IMR-90 (cell line): ENCODE measurements around the gene IDH3G. TPM values are rescaled to one million over a fixed set of nuclear protein-coding genes. Genes with fewer than 3 reads are reported as not detected.

Source experiments
- ATAC-seq: fragments of 200-7000 bp; cut with Tn5 transposase; 2 replicates; pipeline ENCODE4 v1.9.1; 2020; ENCODE audit warnings: low read depth, mild to moderate bottlenecking, moderate library complexity
- BruUV-seq: library from RNA; stranded (reverse); fragments of 400-500 nt; replicated peaks from 2 replicates; lab custom pipeline; 2021; lab: Mats Ljungman, UMichigan
- CTCF ChIA-PET: fragments of 300-600 bp; formaldehyde crosslinking; extraction: SDS; loops from one replicate; lab custom pipeline; 2021; ENCODE audit warnings: antibody characterized with exemption; lab: Yijun Ruan, JAX
- POLR2A ChIA-PET: fragments of 300-600 bp; sonication (Branson Sonifier 250); formaldehyde crosslinking; loops from one replicate; lab custom pipeline; 2022; ENCODE audit warnings: antibody characterized with exemption; ENCODE audit not compliant: unreplicated experiment; lab: Charles Lee
- DNase-seq: peaks from one replicate; pipeline ENCODE4 v3.0.0; 2013
- H2AFZ ChIP-seq: replicated peaks from 2 replicates; pipeline ENCODE3; 2013; ENCODE audit warnings: low read length, mild to moderate bottlenecking; ENCODE audit not compliant: poor library complexity
- H2AK5ac ChIP-seq: 2 replicates; pipeline ENCODE4 v1.6.1; 2013; ENCODE audit warnings: low read depth, low read length, inconsistent platforms
- H2AK9ac ChIP-seq: replicated peaks from 2 replicates; pipeline ENCODE3; 2013; ENCODE audit warnings: mild to moderate bottlenecking, low read depth, low read length, moderate library complexity; ENCODE audit not compliant: poor library complexity
- H2BK120ac ChIP-seq: 2 replicates; pipeline ENCODE4 v1.6.1; 2013; ENCODE audit warnings: low read depth, low read length, inconsistent platforms
- H2BK15ac ChIP-seq: 3 replicates; pipeline ENCODE4 v1.6.1; 2013; ENCODE audit warnings: low read depth, low read length, inconsistent platforms
- H2BK20ac ChIP-seq: 2 replicates; pipeline ENCODE4 v1.6.1; 2013; ENCODE audit warnings: low read depth, mild to moderate bottlenecking, inconsistent platforms, low read length, moderate library complexity
- H2BK5ac ChIP-seq: 2 replicates; pipeline ENCODE4 v1.6.1; 2013; ENCODE audit warnings: mild to moderate bottlenecking, low read depth, low read length, inconsistent platforms; ENCODE audit not compliant: poor library complexity, severe bottlenecking
- H3K14ac ChIP-seq: replicated peaks from 2 replicates; pipeline ENCODE4 v1.6.1; 2013; ENCODE audit warnings: low read depth, low read length, inconsistent platforms
- H3K18ac ChIP-seq: 2 replicates; pipeline ENCODE4 v1.6.1; 2013; ENCODE audit warnings: low read depth, low read length, control low read depth
- H3K23ac ChIP-seq: 2 replicates; pipeline ENCODE4 v1.6.1; 2013; ENCODE audit warnings: low read depth, low read length, inconsistent platforms
- H3K27ac ChIP-seq: 2 replicates; pipeline ENCODE4 v1.5.1; 2013; ENCODE audit warnings: mild to moderate bottlenecking, control low read depth, low read length; ENCODE audit not compliant: insufficient read depth
- H3K27me3 ChIP-seq: 2 replicates; pipeline ENCODE4 v1.6.1; 2013; ENCODE audit warnings: low read length; ENCODE audit not compliant: control insufficient read depth, insufficient read depth
- H3K36me3 ChIP-seq: 2 replicates; pipeline ENCODE4 v1.6.1; 2013; ENCODE audit warnings: low read length, mixed read lengths; ENCODE audit not compliant: control insufficient read depth, insufficient read depth
- H3K4ac ChIP-seq: 2 replicates; pipeline ENCODE4 v1.6.1; 2013; ENCODE audit warnings: low read depth, low read length, inconsistent platforms
- H3K4me1 ChIP-seq: 2 replicates; pipeline ENCODE4 v1.6.1; 2013; ENCODE audit warnings: low read length, mixed read lengths; ENCODE audit not compliant: control insufficient read depth, insufficient read depth
- H3K4me2 ChIP-seq: 2 replicates; pipeline ENCODE4 v1.6.1; 2013; ENCODE audit warnings: low read depth, mild to moderate bottlenecking, control low read depth, low read length, moderate library complexity
- H3K4me3 ChIP-seq: 2 replicates; pipeline ENCODE4 v1.5.1; 2013; ENCODE audit warnings: low read depth, mild to moderate bottlenecking, control low read depth, low read length, moderate library complexity; ENCODE audit not compliant: insufficient read depth
- H3K56ac ChIP-seq: 2 replicates; pipeline ENCODE4 v1.6.1; 2013; ENCODE audit warnings: low read length, inconsistent platforms; ENCODE audit not compliant: insufficient read depth; ENCODE audit errors: extremely low read depth
- H3K79me1 ChIP-seq, 2 experiments: 2 replicates each; pipeline ENCODE4 v1.6.1; 2013; ENCODE audit warnings: low read length in 2 of 2, inconsistent platforms in 1 of 2, low read depth in 1 of 2
- H3K9ac ChIP-seq: 2 replicates; pipeline ENCODE4 v1.6.1; 2013; ENCODE audit warnings: low read depth, low read length, control low read depth
- H3K9me1 ChIP-seq: 2 replicates; pipeline ENCODE4 v1.6.1; 2013; ENCODE audit warnings: low read length, inconsistent platforms; ENCODE audit not compliant: insufficient read depth
- H3K9me3 ChIP-seq: 2 replicates; pipeline ENCODE4 v1.6.1; 2013; ENCODE audit warnings: low read length; ENCODE audit not compliant: control insufficient read depth, insufficient read depth
- H4K20me1 ChIP-seq: 2 replicates; pipeline ENCODE4 v1.6.1; 2013; ENCODE audit warnings: low read length, inconsistent platforms; ENCODE audit not compliant: insufficient read depth
- H4K5ac ChIP-seq: 2 replicates; pipeline ENCODE4 v1.6.1; 2013; ENCODE audit warnings: mild to moderate bottlenecking, low read depth, low read length, control low read depth
- H4K8ac ChIP-seq, 2 experiments: 2 replicates each; pipeline ENCODE4 v1.6.1; 2013; ENCODE audit warnings: low read depth in 2 of 2, low read length in 2 of 2, control low read depth in 1 of 2, inconsistent platforms in 1 of 2
- H4K91ac ChIP-seq: 2 replicates; pipeline ENCODE4 v1.6.1; 2013; ENCODE audit warnings: low read depth, low read length, inconsistent platforms; ENCODE audit not compliant: insufficient read depth
- BHLHE40 ChIP-seq: fragments of 150-350 bp; IDR thresholded peaks from 2 replicates; pipeline ENCODE4 v1.6.1; 2016; ENCODE audit warnings: mild to moderate bottlenecking, low read depth, low read length
- CEBPB ChIP-seq: IDR thresholded peaks from 2 replicates; pipeline ENCODE4 v1.6.1; 2012; ENCODE audit warnings: low read depth, low read length, improper control_type of control experiment
- CHD1 ChIP-seq: IDR thresholded peaks from 2 replicates; pipeline ENCODE4 v1.6.1; 2012; ENCODE audit warnings: low read depth, low read length, improper control_type of control experiment
- FOS ChIP-seq: fragments of 150-350 bp; IDR thresholded peaks from 2 replicates; pipeline ENCODE4 v1.6.1; 2016; ENCODE audit warnings: low read depth, low read length
- MAFK ChIP-seq: IDR thresholded peaks from 2 replicates; pipeline ENCODE4 v1.6.1; 2012; ENCODE audit warnings: low read depth, low read length, improper control_type of control experiment
- MAZ ChIP-seq: IDR thresholded peaks from 2 replicates; pipeline ENCODE4 v1.6.1; 2012; ENCODE audit warnings: low read depth, mild to moderate bottlenecking, low read length, improper control_type of control experiment, moderate library complexity, borderline replicate concordance
- MXI1 ChIP-seq: IDR thresholded peaks from 2 replicates; pipeline ENCODE4 v1.6.1; 2012; ENCODE audit warnings: low read depth, mild to moderate bottlenecking, low read length, moderate library complexity, borderline replicate concordance
- NFE2L2 ChIP-seq: fragments of 150-350 bp; IDR thresholded peaks from 2 replicates; pipeline ENCODE4 v1.6.1; 2016; ENCODE audit warnings: low read depth, mild to moderate bottlenecking, low read length
- POLR2A ChIP-seq: IDR thresholded peaks from 2 replicates; pipeline ENCODE4 v1.6.1; 2012; ENCODE audit warnings: mild to moderate bottlenecking, low read depth, low read length
- RAD21 ChIP-seq: IDR thresholded peaks from 2 replicates; pipeline ENCODE4 v1.6.1; 2012; ENCODE audit warnings: low read length, improper control_type of control experiment
- RCOR1 ChIP-seq: IDR thresholded peaks from 2 replicates; pipeline ENCODE4 v1.6.1; 2012; ENCODE audit warnings: mild to moderate bottlenecking, low read length, improper control_type of control experiment; ENCODE audit not compliant: insufficient replicate concordance
- RFX5 ChIP-seq: IDR thresholded peaks from 2 replicates; pipeline ENCODE4 v1.8.0; 2012; ENCODE audit warnings: low read depth, mild to moderate bottlenecking, low read length, moderate library complexity
- SMC3 ChIP-seq: fragments of 150-350 bp; IDR thresholded peaks from 2 replicates; pipeline ENCODE4 v1.6.1; 2016; ENCODE audit warnings: low read depth, mild to moderate bottlenecking, antibody characterized with exemption, low read length, moderate library complexity
- WGBS, 2 experiments: methylation state at CpG; one replicate each; pipeline versions ENCODE4 v1.1.5 to v1.1.7; 2013; ENCODE audit warnings: missing lambda C conversion rate in 2 of 2; ENCODE audit not compliant: insufficient read length in 1 of 2; ENCODE audit errors: extremely low coverage in 2 of 2; 5-methylcytosine and 5-hydroxymethylcytosine counted together
- dilution Hi-C: fragments of 300-500 bp; cut with HindIII; formaldehyde crosslinking; loops from one replicate; pipeline ENCODE4 v1.14.3; 2018; ENCODE audit warnings: low sequenced_read_pairs; ENCODE audit not compliant: unreplicated experiment
- in situ Hi-C: fragments of 300-500 bp; cut with MboI; formaldehyde crosslinking; loops from 3 replicates; pipeline ENCODE4 v1.14.3; 2019; ENCODE audit warnings: low sequenced_read_pairs, inconsistent platforms, mixed read lengths
- intact Hi-C: fragments of 100-400 bp; cut with micrococcal nuclease; formaldehyde crosslinking; loops from 2 replicates; pipeline ENCODE4 v1.10.0; 2022
- polyA plus RNA-seq, 3 experiments: library from polyadenylated mRNA; depleted of rRNA; stranded (reverse); fragments of >200 nt; gene quantifications; 2 replicates each; pipeline ENCODE4 v1.2.3, GENCODE V29; 2012; ENCODE audit warnings: low replicate concordance in 1 of 3
- total RNA-seq: library from RNA; depleted of rRNA; stranded (reverse); fragments of >200 nt; gene quantifications from 2 replicates; pipeline ENCODE4 v1.2.3, GENCODE V29; 2012
- TF ChIP-seq, protein P1 (sequence below): conservative IDR thresholded peaks from 2 replicates; pipeline ENCODE4 v1.5.1; 2012; ENCODE audit warnings: mild to moderate bottlenecking, low read depth, low read length, improper control_type of control experiment
- TF ChIP-seq, protein P2 (sequence below): fragments of 150-350 bp; IDR thresholded peaks from 2 replicates; pipeline ENCODE4 v1.6.1; 2017; ENCODE audit warnings: mild to moderate bottlenecking, antibody characterized with exemption, low read length, low read depth
- TF ChIP-seq, protein P3 (sequence below): fragments of 150-350 bp; IDR thresholded peaks from 2 replicates; pipeline ENCODE4 v1.6.1; 2016; ENCODE audit warnings: low read depth, mild to moderate bottlenecking, low read length, moderate library complexity, borderline replicate concordance

The IDH3G gene
- total and polyA plus RNA-seq, 2 of the 4 experiments (the other 2 are of a cell fraction), result 79.4 to 85.7 TPM

DNA sequence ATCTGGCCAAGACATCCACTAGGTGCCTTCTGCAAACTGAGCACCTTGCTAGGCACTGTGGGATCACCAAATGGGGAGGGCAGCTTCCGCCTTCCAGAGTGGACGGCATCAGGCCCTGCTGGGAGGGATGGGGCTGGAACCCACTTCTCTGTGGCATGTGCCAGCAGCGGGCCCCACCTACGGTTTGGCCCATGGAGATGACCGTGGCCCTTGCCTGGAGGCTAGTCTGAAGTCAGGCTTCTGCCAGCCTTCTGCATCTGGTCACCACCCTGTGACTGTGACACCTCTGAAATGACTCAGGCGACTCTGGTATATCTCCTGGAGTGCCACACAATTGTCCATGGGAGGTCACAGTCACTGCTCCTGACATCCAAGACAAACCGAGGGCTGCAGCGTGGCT, 7.5 kb upstream of the IDH3G start:
- in situ Hi-C loops, result no loop called here

More for the DNA sequence above, 7.5 kb upstream of the IDH3G start:
- ChIA-PET POLR2A (interaction anchor here (0.6 kb wide), 1 partner anchor 45 kb away, joined by 3 read pairs; no protein-coding TSS in a partner anchor), CTCF (no interaction called here)
- Histone ChIP-seq H3K4ac (no peak overlapping the region), H3K9me3 (peaks cover 2% of the 10 kb centered on the region; the same call in 1 of the 2 replicates), H2BK15ac (no peak overlapping the region), H3K27me3 (no peaks in the 10 kb centered on the region; the same call in 1 of the 2 replicates), H4K5ac (no peak overlapping the region), H2BK5ac (no peak overlapping the region), H3K56ac (no peak overlapping the region), H2BK120ac (no peak overlapping the region), H2BK20ac (no peak overlapping the region), H2AK5ac (no peak overlapping the region), H3K36me3 (peaks cover 15% of the 10 kb centered on the region), H3K27ac (no peak overlapping the region), H3K9me1 (no peaks in the 10 kb centered on the region), H2AFZ (no peak overlapping the region), H3K14ac (no peak overlapping the region), H3K18ac (no peak overlapping the region), H4K91ac (no peak overlapping the region), H3K9ac (no peak overlapping the region), H4K20me1 (no peaks in the 10 kb centered on the region), H2AK9ac (no peak overlapping the region), H3K4me2 (no peak overlapping the region), H3K23ac (no peak overlapping the region), H3K4me3 (no peak overlapping the region), H3K79me1 (peaks cover 0 to 1% of the 10 kb centered on the region in 2 experiments; a peak in 1 of 4 replicates), H4K8ac (no peak overlapping the region), H3K4me1 (no peaks in the 10 kb centered on the region)
- 84% methylated on average over 4 of the region's 8 CpGs; no CpG with 5 or more reads in 1 of the 2 experiments for WGBS, 2 experiments
- dilution Hi-C loops (no loop called here), intact Hi-C loops (no loop called here)
- no peak for TF ChIP-seq MAZ
- no peak for TF ChIP-seq RCOR1
- no peak for TF ChIP-seq CHD1
- no peak for TF ChIP-seq POLR2A
- TF ChIP-seq, protein P1, sequence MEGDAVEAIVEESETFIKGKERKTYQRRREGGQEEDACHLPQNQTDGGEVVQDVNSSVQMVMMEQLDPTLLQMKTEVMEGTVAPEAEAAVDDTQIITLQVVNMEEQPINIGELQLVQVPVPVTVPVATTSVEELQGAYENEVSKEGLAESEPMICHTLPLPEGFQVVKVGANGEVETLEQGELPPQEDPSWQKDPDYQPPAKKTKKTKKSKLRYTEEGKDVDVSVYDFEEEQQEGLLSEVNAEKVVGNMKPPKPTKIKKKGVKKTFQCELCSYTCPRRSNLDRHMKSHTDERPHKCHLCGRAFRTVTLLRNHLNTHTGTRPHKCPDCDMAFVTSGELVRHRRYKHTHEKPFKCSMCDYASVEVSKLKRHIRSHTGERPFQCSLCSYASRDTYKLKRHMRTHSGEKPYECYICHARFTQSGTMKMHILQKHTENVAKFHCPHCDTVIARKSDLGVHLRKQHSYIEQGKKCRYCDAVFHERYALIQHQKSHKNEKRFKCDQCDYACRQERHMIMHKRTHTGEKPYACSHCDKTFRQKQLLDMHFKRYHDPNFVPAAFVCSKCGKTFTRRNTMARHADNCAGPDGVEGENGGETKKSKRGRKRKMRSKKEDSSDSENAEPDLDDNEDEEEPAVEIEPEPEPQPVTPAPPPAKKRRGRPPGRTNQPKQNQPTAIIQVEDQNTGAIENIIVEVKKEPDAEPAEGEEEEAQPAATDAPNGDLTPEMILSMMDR, result no peak
- TF ChIP-seq FOS, result no peak
- no peak for TF ChIP-seq NFE2L2
- TF ChIP-seq, protein P2, sequence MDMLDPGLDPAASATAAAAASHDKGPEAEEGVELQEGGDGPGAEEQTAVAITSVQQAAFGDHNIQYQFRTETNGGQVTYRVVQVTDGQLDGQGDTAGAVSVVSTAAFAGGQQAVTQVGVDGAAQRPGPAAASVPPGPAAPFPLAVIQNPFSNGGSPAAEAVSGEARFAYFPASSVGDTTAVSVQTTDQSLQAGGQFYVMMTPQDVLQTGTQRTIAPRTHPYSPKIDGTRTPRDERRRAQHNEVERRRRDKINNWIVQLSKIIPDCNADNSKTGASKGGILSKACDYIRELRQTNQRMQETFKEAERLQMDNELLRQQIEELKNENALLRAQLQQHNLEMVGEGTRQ, result no peak
- TF ChIP-seq RAD21, result no peak
- no peak for TF ChIP-seq RFX5
- TF ChIP-seq CEBPB, result no peak
- TF ChIP-seq SMC3, result no peak
- no peak for TF ChIP-seq MXI1
- TF ChIP-seq MAFK, result no peak
- no peak for TF ChIP-seq BHLHE40
- TF ChIP-seq, protein P3, sequence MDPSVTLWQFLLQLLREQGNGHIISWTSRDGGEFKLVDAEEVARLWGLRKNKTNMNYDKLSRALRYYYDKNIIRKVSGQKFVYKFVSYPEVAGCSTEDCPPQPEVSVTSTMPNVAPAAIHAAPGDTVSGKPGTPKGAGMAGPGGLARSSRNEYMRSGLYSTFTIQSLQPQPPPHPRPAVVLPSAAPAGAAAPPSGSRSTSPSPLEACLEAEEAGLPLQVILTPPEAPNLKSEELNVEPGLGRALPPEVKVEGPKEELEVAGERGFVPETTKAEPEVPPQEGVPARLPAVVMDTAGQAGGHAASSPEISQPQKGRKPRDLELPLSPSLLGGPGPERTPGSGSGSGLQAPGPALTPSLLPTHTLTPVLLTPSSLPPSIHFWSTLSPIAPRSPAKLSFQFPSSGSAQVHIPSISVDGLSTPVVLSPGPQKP, result no peak
- BruUV-seq, result no TSS peak
- DNase-seq, result no peak
- no peak for ATAC-seq
